GM18519 (cell line): ENCODE data around the gene MGST2.
"Not testable (repeated sequence)": the region's sequence is repeated elsewhere in the genome, so short reads cannot be mapped to it uniquely, and the experiment has no call there.

Experiments
- ATAC-seq: cut with Tn5 transposase; IDR thresholded peaks from one replicate; pipeline ENCODE4 v1.9.1; 2021; ENCODE audit warnings: mild to moderate bottlenecking, moderate library complexity; ENCODE audit not compliant: unreplicated experiment, low FRiP score

MGST2 gene

DNA sequence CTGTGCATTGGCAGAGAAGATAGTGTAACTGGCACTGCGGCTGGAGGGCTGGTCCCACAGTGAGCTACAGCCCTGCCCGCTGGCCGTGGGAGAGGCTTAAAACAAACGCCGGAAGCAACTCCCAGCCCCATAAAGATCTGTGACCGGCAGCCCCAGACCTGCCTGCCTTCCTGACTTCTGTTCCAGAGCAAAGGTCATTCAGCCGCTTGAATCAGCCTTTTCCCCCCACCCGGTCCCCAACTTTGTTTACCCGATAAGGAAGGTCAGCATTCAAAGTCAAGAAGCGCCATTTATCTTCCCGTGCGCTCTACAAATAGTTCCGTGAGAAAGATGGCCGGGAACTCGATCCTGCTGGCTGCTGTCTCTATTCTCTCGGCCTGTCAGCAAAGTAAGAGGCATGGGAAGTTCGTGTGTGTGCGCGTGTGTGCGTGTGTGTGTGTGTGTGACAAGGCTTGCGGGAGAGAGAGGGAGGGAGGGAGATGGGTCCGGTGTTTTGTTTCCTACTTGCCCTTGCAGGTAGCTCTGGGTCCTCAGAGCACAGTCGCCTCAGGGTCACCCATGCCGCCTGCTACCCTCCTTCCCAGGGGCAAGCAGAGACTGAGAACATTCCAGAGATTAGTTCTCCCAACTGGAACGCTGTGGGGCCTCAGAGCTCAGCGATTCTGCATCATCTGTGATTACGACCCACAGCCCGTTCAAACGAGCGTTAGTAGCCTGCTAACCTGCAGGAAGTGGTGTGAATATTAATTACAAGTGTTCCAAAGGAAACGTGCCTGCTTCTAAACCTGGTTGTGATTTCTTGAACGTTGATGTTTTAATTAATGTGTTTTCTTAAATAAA is at the start of gene MGST2:
Gene MGST2 (plus strand): TSS at position 130 of the 840 bp plus-strand sequence. CDS start 201 bp downstream, at position 331.
- ATAC-seq, result peak; percentile 42

DNA sequence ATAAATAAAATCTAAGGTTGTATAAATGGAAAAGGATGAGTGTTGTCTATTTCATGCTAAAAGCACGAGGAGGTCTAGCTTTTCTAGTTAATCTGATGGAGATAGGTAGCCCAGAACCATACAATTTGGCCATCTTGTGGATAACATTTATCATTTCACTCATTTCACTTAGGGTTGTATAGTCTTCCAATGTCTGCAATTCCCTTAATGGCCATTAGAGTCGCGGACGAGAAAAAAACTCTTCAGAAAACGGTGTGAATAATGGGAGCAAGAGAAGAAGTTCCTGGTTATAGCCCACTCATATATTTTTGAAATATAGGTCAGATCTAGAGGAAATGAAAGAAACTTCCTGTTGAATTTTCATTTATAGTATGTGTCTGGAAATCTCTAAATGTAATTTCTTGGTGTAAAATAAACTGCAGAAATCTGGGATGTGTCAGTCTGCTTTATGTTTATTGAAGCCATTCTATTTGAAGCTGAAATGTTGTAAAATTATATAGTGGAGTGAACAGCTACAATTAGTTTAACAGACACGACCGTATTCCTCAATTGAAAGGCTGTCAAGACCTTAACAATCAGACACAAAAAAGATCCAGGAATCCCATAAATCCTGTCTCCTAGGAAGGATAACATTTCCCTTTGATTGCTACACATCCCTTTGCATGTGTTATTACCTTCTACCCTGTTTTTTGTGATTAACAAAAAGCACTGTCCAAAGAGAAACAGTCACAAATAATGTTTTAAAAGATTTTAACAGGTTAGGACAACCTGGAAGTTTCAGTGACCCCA is 47.7 kb upstream of the MGST2 start:
- ATAC-seq, result no peak

DNA sequence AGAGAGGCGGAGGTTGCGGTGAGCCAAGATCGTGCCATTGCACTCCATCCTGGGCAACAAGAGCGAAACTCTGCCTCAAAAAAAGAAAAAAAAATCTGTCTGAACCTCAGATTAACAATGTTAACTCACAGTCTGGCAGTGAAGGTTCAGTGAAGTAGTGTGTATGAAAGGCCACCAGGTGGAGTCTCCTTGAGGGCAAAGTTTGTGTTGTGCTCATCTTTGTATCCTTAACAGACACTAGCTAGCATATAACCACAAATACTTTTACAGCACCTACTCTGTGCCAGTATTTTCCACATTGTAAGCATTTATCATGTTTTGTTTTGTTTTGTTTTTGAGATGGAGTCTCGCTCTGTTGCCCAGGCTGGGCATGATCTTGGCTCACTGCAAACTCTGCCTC is 46.0 kb upstream of the MGST2 start:
- ATAC-seq, result peak; percentile 68

DNA sequence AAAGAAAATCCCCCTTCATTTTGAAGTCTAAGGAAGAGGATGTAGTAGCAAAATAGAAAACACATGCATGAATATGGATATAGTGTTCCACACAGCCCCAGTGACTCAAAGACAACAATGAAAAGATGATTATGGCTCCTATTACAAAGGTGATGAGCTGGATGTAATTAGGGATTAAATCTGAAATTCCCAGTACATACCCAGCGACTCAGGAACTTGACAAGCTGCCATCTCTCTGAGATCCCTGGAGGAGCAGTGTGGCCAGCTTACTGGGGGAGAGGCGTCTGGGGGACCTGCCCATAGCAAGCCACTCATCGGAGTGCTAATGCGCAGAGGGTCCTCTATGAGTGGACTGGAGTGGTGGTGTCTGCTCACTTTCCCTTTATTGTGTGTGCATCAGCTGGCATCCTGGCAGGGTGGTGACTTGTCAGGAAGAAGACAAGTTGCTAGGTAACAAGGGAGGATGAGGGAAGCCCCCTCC is 42.7 kb upstream of the MGST2 start:
- ATAC-seq, result no peak

DNA sequence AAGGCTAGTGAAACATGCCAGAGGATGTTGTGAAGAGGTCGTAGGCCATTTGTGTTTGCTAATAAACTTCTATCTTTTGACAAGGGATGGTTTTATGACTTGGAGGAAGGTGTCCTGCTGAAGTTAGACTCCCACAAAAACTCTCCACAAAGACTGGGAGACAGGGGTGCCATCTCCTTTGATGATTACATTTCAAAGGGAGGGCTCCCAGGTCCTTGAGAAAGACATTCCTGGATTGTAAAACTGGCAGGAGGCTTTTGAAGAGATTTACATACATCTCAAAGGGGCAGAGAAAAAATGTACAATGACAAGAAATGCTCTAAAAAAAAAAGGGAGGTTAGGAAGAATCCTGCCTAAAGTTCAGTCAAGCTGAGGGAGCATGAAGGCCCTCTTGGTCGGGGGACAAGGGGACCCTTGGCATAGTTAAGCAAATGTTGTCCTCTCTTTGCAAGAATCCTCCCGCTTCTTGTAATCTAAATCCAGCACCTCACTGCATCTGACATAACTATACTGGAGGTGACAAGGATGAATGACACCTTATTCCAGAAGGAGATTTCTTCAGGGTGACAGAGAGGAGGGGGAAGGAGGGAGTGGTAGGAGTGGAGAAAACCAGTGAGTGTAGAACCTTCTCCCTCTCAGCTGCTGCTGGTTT is 41.1 kb upstream of the MGST2 start:
- no peak for ATAC-seq

DNA sequence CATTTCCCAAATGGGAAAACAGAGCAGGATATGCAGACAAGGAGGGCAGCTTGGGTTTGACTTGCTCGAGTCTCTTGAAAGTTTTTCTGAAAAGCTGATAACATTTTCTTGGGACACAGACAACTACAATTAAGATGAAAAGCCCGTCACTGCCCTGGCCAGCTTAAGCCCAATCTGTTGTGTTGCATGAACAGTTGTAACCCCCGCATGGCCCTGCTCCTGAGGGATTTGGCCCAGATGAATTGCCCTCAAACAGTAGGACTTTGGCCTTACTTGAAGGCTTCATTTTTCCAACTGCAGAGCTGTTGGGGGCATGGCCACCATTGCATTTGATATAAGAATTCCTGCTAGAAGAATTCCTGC is 40.5 kb upstream of the MGST2 start:
- ATAC-seq, result no peak

DNA sequence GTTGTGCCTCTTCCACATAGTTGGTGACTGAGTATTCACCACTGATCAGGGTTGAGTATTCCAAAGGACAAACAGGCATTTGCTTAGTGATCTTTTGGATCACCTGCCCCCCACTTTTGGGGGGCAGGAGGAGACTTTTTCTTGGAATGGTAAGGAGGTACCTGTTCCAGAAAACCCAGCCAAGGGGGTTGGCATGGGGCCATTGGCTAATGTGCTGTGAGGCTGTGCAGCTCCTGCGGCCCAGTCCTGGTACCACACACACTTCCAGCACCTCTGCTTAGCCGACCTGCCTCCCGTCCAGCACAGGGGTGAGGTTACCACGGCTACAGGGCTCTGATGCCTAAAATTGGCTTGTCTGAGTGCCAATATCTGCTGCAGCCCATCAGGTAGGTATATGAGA is 40.1 kb upstream of the MGST2 start:
- no peak for ATAC-seq

DNA sequence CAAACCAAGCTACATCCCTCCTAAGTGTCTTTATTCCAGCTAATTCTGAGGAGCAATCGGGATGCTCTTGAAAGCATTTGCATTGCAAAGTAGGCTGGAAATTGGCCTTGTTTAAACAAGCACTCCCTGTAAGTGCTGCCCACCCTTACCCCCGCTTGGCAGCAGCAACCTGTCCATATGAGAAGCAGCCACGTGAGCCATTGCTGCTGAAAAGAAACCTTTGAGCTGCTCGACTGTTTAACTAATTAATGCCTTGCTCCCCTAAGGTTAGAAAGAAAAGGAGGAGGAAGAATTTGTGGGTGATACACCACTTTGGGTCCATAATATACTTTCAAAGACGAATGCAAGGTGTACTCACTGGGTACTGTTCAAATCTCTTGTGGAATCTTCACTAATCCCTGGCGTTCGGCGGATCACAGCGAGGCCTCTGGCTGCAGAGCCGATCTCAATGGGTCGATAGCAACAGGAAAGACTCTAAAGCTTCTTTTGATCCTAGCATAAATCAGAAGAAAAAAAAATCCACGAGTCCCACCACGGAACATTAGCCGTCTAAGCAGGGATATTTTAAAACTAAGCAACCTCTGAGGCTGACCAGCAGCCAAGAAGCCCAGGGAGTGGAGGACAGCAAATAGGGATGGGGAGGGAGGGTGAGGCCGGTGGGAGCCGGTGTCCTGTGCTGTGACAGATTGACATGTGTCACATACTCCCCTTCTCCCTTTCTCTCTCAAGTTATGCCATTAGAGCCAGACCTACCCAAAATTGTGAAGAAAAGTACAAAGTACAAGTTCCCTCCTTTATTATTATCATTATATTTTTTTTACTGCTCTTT is 37.2 kb upstream of the MGST2 start:
- ATAC-seq, result no peak

DNA sequence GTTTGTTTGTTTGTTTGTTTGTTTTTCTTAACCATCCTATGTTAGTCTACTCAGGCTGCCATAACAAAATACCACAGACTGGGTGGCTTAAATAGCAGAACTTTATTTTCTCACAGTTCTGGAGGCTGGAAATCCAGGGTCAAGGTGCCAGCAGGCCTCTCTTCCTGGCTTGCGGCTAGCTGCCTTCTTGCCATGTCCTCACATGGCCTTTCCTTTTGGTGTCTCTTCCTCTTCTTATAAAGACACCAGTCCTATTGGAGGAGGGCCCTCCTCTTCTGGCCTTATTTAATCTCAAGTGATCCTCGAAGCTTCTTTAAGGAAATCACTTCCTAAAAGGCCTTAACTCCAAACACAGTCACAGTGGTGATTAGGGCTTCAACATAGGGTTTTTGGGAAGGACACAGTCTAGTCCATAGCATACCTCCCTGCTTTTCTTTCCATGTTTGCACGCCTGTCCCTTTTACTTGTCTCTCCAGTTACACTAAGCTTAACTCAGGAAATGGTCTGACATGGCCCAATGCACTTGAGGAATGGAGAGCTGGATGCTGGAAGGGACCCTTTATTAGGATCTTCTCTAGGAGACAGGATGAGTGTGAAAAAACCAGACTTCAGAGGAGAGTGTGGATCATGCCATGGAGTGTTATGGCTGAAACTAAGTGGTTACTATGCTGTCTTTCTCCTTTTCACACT is 36.0 kb upstream of the MGST2 start:
- ATAC-seq, result no peak

DNA sequence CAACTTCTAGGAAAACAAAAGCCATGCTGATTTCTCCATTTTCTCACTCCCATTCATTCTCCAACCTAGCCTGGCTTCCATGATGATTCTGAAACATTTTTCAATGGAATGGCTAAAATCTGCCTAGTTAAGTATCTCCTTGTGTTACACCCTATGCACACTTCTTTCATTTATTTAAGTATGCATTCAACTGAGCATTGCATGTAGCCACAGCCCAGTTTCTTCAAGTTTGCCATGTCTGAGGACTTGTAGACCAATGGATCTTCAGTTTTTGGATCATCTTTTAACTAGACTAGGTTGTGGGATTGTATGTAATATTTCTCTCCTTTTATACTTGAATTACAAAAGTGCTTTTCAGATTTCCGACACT is 35.5 kb upstream of the MGST2 start:
- no peak for ATAC-seq

DNA sequence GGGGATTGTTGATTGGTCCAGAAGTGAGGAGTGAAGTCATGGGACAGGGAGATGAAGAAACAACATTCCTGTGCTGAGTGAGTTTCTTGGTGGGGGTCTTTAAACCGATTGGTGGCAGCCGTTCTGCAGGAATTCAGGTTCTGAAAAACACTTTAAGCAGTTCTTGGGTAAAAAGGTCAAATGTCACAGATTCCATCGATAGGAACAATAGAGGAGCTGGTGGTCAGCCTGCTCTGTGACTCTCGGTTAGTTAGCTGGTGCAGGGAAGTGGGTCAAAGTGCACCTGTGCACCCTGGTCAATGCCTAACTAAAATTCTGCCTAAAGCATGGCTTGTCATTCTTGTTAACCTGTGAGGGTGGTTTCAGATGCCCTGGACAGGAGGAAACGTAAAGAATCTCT is 34.6 kb upstream of the MGST2 start:
- no peak for ATAC-seq

DNA sequence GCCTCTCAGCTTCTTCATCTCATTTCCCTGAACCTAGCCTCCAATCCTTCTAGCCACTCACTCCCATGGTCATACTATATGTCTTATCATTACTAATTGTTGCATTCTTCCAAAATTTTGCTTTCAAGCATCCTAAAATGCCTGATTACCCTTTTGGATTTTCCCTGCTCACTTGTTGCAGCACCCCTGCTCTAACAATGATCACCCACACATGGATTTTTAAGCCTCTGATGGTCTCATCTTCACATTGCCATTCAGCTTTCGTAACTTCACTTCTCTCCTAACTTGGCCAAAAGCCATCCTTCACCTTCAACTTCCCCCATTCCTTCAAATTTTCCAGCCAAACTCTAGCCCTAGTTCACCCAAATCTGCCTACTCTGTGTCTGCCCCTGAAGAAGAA is 33.8 kb upstream of the MGST2 start:
- ATAC-seq, result no peak

DNA sequence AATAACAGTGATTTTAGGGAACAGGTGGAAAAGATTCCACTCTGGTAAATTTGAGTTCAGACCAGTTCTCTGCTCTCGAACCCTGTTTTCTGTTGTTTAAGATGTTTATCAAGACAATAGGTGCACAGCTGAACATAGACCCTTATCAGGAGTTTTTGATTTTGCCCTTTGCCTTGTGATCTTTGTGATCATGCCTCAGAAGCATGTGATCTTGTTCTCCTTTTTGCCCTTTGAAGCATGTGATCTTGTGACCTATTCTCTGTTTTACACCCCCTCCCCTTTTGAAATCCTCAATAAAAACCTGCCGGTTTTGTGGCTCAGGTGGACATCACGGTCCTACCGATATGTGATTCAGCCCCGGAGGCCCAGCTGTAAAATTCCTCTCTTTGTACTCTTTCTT is 32.9 kb upstream of the MGST2 start:
- ATAC-seq, result not testable (repeated sequence)

DNA sequence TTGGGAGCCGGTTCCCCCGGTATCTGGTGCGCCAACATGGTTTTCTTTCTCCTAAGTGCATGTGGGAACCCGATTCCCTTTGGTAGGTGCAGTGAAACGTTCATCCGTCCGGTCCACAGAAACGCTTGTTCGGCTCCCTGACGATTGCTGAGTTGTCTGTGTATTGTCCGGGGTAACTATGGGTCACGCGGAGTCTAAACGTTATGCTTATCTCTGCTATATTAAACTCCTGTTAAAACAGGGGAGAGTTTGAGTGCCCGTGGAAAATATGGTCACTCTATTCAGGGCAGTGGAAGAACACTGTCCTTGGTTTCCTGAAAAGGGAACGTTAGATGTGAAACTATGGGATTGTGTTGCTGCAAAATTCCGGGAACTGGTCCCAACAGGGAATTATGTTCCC is 32.4 kb upstream of the MGST2 start:
- ATAC-seq, result no peak

DNA sequence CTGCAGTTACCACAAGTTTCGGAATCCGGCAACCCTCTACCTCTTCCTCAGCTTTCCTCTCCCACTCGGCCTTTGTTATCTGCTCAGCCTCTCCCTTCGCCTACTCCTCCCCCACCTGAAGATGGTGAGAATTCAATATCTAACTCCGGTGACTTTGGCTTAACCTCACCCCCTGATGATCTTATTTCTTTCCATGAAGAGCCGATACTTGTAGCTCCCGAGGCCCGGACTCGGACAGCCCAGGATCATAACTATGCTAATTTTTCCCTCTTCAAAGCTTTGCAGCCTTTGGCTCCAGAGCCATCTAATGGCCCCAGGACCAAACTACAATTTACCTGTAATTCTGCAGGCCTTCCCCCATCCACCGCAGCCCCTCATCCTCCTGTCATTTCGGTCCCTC is 32.0 kb upstream of the MGST2 start:
- ATAC-seq, result no peak

DNA sequence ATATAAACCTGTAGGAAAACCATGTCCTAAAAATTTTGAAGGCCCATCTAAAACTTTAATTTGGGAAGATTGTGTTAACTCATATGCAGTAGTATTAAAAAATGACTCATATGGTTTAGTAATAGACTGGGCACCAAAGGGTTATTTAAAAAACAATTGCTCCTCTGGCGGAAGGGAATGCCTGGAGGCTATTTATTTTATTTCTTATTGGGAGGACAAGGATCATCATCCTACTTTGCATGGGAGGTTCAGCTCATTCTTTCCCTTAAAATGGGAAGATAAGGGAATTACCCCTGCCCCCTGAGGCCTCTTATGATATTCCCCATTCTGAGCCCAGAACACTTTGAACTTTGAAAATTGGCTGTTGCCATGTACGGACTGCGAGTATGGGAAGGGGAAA is 29.7 kb upstream of the MGST2 start:
- no peak for ATAC-seq

DNA sequence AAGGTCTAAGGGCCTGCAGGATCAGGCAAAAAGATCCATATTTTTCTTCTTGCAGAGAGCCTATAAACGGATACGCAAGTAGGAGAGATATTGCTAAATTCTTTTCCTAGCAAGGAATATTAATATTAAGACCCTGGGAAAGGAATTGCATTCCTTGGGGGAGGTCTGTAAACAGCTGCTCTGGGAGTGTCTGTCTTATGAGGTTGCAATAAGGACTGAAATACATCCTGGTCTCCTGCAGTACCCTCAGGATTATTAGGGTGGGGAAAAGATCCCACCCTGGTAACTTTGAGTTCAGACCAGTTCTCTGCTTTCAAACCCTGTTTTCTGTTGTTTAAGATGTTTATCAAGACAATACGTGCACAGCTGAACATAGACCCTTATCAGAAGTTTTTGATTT is 27.3 kb upstream of the MGST2 start:
- not testable (repeated sequence) for ATAC-seq

DNA sequence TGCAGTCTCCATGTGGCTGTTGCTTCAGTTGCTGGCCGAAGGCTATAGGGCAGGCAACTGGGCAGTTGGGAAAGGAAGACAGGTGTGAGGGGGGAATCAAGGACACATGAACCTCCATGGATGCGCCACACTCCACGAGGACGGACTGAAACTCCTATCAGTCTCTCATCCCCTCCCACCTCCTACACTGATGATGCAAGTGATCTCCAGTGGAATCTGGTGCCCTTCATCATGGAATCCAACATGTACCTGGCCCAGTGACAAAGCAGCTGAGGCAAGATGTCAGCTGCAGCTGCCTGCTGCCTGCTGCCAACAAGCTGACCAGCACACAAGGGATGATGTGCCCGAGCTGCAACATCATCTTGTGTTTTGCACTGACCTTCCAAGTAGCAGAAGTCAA is 26.0 kb upstream of the MGST2 start:
- no peak for ATAC-seq

DNA sequence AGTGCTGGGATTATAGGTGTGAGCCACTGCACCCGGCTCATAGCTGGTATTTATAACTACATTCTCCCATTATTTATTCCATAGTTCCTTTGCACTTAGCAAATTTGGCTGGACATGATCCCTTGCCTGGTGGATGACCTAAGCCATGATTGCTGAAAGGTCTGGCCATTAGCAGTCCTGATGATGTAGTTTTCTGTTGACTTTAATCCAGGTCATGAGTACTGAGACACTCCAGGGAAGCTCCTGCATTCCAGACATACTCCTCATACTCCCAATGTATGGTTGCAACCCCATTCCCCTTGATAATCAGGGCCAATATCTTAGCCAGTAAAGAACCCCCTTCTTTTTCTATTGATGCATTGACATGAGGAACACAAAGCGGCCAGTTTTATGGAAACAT is 24.4 kb upstream of the MGST2 start:
- no peak for ATAC-seq

DNA sequence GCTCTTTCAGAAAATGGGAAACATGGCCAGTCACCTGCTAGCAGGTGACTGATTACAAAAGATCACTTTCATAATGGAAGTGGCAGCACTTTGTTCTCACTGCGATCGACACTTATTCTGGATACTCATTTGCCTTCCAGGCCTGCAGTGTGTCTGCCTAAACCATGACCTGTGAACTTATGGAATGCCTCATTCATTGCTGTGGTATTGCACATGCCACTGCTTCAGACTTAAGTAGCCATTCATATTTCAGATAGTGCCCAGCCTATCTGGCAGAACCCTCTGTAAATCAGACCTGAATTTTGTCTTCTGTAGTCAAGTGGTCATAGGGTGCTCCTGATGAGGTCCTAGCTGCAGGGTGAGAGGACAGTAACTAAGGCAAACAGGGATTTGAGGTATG is 23.3 kb upstream of the MGST2 start:
- no peak for ATAC-seq
